Measurements from ENCODE around the gene LSAMP. TPM values are rescaled to one million over a fixed set of nuclear protein-coding genes. Genes with fewer than 3 reads are reported as not detected.

LSAMP gene
- total and polyA plus RNA-seq, 2 donors (not counting 3 experiments of a cell fraction or from before 2014, with no cell fraction given) = not detected

GRCh38 chr3:116037954-116038911 lies 407.1 kb downstream of the LSAMP start:
- CTCF ChIA-PET = no interaction called here
- FAIRE-seq = no peak
- Histone ChIP-seq H3K36me3 (ENCODE audit: control insufficient read depth in 2 of 2, extremely low read depth in 1 of 2, insufficient read depth in 2 of 2, low read length in 2 of 2) (no peaks in the 10 kb centered on the region), H3K27me3 (ENCODE audit: control insufficient read depth in 2 of 2, insufficient read depth in 2 of 2, low read length in 2 of 2) (no peaks in the 10 kb centered on the region), H3K4me2 (ENCODE audit: insufficient read depth, low read length) (no peak overlapping the region), H2AFZ (ENCODE audit: low read depth, low read length) (no peak overlapping the region), H3K9me3 (replicated peaks; ENCODE audit: control insufficient read depth, insufficient read depth, low read length) (no peaks in the 10 kb centered on the region), H3K79me2 (ENCODE audit: control insufficient read depth, insufficient read depth, low read length) (no peaks in the 10 kb centered on the region), H3K9ac (replicated peaks; ENCODE audit: extremely low read depth, insufficient read depth, low read length) (no peak overlapping the region), H4K20me1 (replicated peaks; ENCODE audit: control insufficient read depth, extremely low read depth, insufficient read depth, low read length) (no peaks in the 10 kb centered on the region), H3K4me1 (ENCODE audit: control insufficient read depth, extremely low read depth, insufficient read depth, low read length) (no peaks in the 10 kb centered on the region), H3K27ac (ENCODE audit: insufficient read depth, low read depth, low read length) (no peak overlapping the region), H3K4me3 (replicated peaks in 1 of 3; ENCODE audit: insufficient read depth in 1 of 3, low read depth in 1 of 3, low read length in 3 of 3) (no peak overlapping the region), H3K9me1 (replicated peaks; ENCODE audit: control insufficient read depth, extremely low read depth, insufficient read depth, low read length) (no peaks in the 10 kb centered on the region)
- DNase-seq (ENCODE audit: low read depth, low spot score) = no peak
- TF ChIP-seq FOS (IDR thresholded peaks at IDR 0.05; ENCODE audit: borderline replicate concordance, insufficient read depth, low read length) = no peak
- TF ChIP-seq POLR2AphosphoS5 (IDR thresholded peaks at IDR 0.05; ENCODE audit: insufficient read depth, low read depth, low read length) = no peak
- no peak for TF ChIP-seq EZH2 (IDR thresholded peaks at IDR 0.05; ENCODE audit: borderline replicate concordance, low read depth, low read length, severe bottlenecking)
- no peak for TF ChIP-seq CTCF (IDR thresholded peaks at IDR 0.05; ENCODE audit: extremely low read depth in 1 of 2, insufficient read depth in 1 of 2, low read depth in 1 of 2, low read length in 2 of 2)
- no peak for TF ChIP-seq POLR2A (IDR thresholded peaks at IDR 0.05; ENCODE audit: low read depth, low read length)
- TF ChIP-seq GATA2 (IDR thresholded peaks at IDR 0.05; ENCODE audit: insufficient read depth, insufficient read length, low read depth, low read length) = no peak
- TF ChIP-seq MYC (IDR thresholded peaks at IDR 0.05; ENCODE audit: low read depth, low read length) = no peak
- no peak for TF ChIP-seq MAX (IDR thresholded peaks at IDR 0.05; ENCODE audit: insufficient read depth, insufficient read length)
- no peak for TF ChIP-seq JUN (IDR thresholded peaks at IDR 0.05; ENCODE audit: borderline replicate concordance, insufficient read depth, insufficient read length, low read depth)
- intact Hi-C loops (cut with micrococcal nuclease) = no loop called here
- no TSS peak for BruUV-seq (replicated peaks)
- dilution Hi-C loops (cut with MboI; ENCODE audit: extremely low pct_ligation_motif_present, low sequenced_read_pairs) = no loop called here
- POLR2A ChIA-PET = no interaction called here
